ENCODE results near the gene SLC22A16.

Gene SLC22A16

GRCh38 chr6:110447761-110448160 lies 28.7 kb downstream of the SLC22A16 start:
- no peaks in the 10 kb centered on the region for H3K27me3 ChIP-seq (ENCODE audit: low read length)
- H3K36me3 ChIP-seq (ENCODE audit: low read length), result no peaks in the 10 kb centered on the region
- no peaks in the 10 kb centered on the region for H4K20me1 ChIP-seq (ENCODE audit: low read depth, low read length)
- H3K9ac ChIP-seq (ENCODE audit: low read length), result no peak overlapping the region
- no peaks in the 10 kb centered on the region for H3K79me2 ChIP-seq (ENCODE audit: insufficient read depth, low read length)
- no peak overlapping the region for H2AFZ ChIP-seq (ENCODE audit: low read depth, low read length, severe bottlenecking)
- H3K4me3 ChIP-seq (ENCODE audit: insufficient read depth, low read length, poor library complexity, severe bottlenecking), result no peak overlapping the region
- no peaks in the 10 kb centered on the region for H3K9me2 ChIP-seq (replicated peaks; ENCODE audit: insufficient read depth, low read length)
- no peaks in the 10 kb centered on the region for H3F3A ChIP-seq (ENCODE audit: insufficient read depth)
- H3K4me2 ChIP-seq (ENCODE audit: low read depth, low read length, poor library complexity, severe bottlenecking), result no peak overlapping the region
- TF ChIP-seq CTCF (IDR thresholded peaks at IDR 0.05; ENCODE audit: insufficient read depth, low read length, poor library complexity, severe bottlenecking) (no peak), EZH2phosphoT487 (conservative IDR thresholded peaks at IDR 0.05; ENCODE audit: low read length) (no peak)
- H3K27ac ChIP-seq (ENCODE audit: low read depth, low read length), result no peak overlapping the region
- no peaks in the 10 kb centered on the region for H3K9me3 ChIP-seq (ENCODE audit: insufficient read depth, low read length)

DNA sequence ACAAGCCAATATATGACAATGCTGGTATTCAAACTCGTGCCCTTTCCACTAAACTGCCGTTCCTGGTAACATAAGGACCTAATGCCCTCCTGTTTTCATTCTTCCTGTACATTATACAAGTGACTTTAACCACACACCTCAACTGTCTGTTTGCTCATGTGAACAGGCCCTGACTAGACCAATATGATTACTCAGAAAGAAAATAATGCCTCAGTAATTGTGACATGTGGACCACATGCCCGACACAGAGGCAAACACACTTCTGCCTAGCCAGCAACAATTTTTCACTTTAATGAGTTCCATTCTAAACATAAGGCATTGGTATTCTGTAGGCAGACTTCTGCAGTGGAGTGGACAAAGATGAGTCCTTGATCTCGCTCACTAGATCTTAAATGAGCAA lies 30.0 kb downstream of the SLC22A16 start:
- H3K27ac ChIP-seq (ENCODE audit: low read depth, low read length), result no peak overlapping the region
- H3K9me3 ChIP-seq (ENCODE audit: insufficient read depth, low read length), result no peaks in the 10 kb centered on the region
- H3K4me2 ChIP-seq (ENCODE audit: low read depth, low read length, poor library complexity, severe bottlenecking), result no peak overlapping the region
- H3K9me2 ChIP-seq (replicated peaks; ENCODE audit: insufficient read depth, low read length), result no peaks in the 10 kb centered on the region
- no peaks in the 10 kb centered on the region for H3K36me3 ChIP-seq (ENCODE audit: low read length)
- H3K4me3 ChIP-seq (ENCODE audit: insufficient read depth, low read length, poor library complexity, severe bottlenecking), result no peak overlapping the region
- no peaks in the 10 kb centered on the region for H3K27me3 ChIP-seq (ENCODE audit: low read length)
- no peak overlapping the region for H3K9ac ChIP-seq (ENCODE audit: low read length)
- no peaks in the 10 kb centered on the region for H4K20me1 ChIP-seq (ENCODE audit: low read depth, low read length)
- no peaks in the 10 kb centered on the region for H3F3A ChIP-seq (ENCODE audit: insufficient read depth)
- no peak for TF ChIP-seq EZH2phosphoT487 (conservative IDR thresholded peaks at IDR 0.05; ENCODE audit: low read length)
- no peak for TF ChIP-seq CTCF (IDR thresholded peaks at IDR 0.05; ENCODE audit: insufficient read depth, low read length, poor library complexity, severe bottlenecking)
- H2AFZ ChIP-seq (ENCODE audit: low read depth, low read length, severe bottlenecking), result no peak overlapping the region
- H3K79me2 ChIP-seq (ENCODE audit: insufficient read depth, low read length), result no peaks in the 10 kb centered on the region

- Histone ChIP-seq H3K79me2 (ENCODE audit: insufficient read depth, low read length) (no peaks in the 10 kb centered on the region), H3K27ac (ENCODE audit: low read depth, low read length) (no peak overlapping the region), H3K27me3 (ENCODE audit: low read length) (no peaks in the 10 kb centered on the region), H3F3A (ENCODE audit: insufficient read depth) (no peaks in the 10 kb centered on the region), H3K9ac (ENCODE audit: low read length) (no peak overlapping the region), H3K4me3 (ENCODE audit: insufficient read depth, low read length, poor library complexity, severe bottlenecking) (no peak overlapping the region), H4K20me1 (ENCODE audit: low read depth, low read length) (no peaks in the 10 kb centered on the region), H3K9me3 (ENCODE audit: insufficient read depth, low read length) (no peaks in the 10 kb centered on the region), H3K36me3 (ENCODE audit: low read length) (no peaks in the 10 kb centered on the region), H3K4me2 (ENCODE audit: low read depth, low read length, poor library complexity, severe bottlenecking) (no peak overlapping the region), H2AFZ (ENCODE audit: low read depth, low read length, severe bottlenecking) (no peak overlapping the region), H3K9me2 (replicated peaks; ENCODE audit: insufficient read depth, low read length) (no peaks in the 10 kb centered on the region)
- TF ChIP-seq CTCF (IDR thresholded peaks at IDR 0.05; ENCODE audit: insufficient read depth, low read length, poor library complexity, severe bottlenecking) (no peak), EZH2phosphoT487 (conservative IDR thresholded peaks at IDR 0.05; ENCODE audit: low read length) (no peak)
Observed at GRCh38 chr6:110440026-110440425, 36.4 kb downstream of the SLC22A16 start.

Measured in SU-DHL-6 (cell line).